Heart left ventricle (tissue), 13 donors: ENCODE measurements around the gene FADS3.

Source experiments
- CTCF ChIP-seq, 12 donors: fragments of 200-600 bp; sonication (generic) in 4 of 12; IDR thresholded peaks; one replicate each; pipeline versions ENCODE4 v1.5.0 to v1.8.0; 2018 to 2022; ENCODE audit warnings: antibody characterized with exemption in 12 of 12, mild to moderate bottlenecking in 5 of 12
- POLR2A ChIP-seq, 2 donors: fragments of 450-650 bp; IDR thresholded peaks; one replicate each; pipeline ENCODE4 v1.6.1; 2017; ENCODE audit warnings: antibody characterized with exemption in 2 of 2, mild to moderate bottlenecking in 2 of 2, moderate library complexity in 2 of 2
- donor health status: ischemic (EF 13 %, LVEDD 7.1; RV severe dilation, severe dysfunction).
- donor health status: DM: no; HTN: yes; CAD: no.
- donor health status: DM: no; HTN: no; CAD: no.
- donor health status: ischemic (EF 25% LVEDD 6.9; RV normal size, moderate dysfunction).
- donor health status: ischemic (EF 25% LVEDD 5.7; RV mildly dilated, moderate dysfunction).
- donor health status: ischemic (EF 35%, LVEDD 5.7; RV mildly dilated, moderate dysfunction).
- donor health status: nonischemic (EF 11% LVEDD 7.7; RV severe dilation, severe dysfunction).
- donor health status: DM: yes; HTN: yes; CAD: no.
- donor health status: PGD.
- donor health status: ischemic (EF 29% LVEDD 5.4; RV normal size, mild dysfunction).
- donor health status: nonischemic (EF 23%, LVEDD 6.1; RV moderate dilation, normal function).

GRCh38 chr11:61862714-61863547, 28.4 kb downstream of the FADS3 start:
- TF ChIP-seq CTCF (IDR thresholded peaks at IDR 0.05) (no peak), POLR2A (IDR thresholded peaks at IDR 0.05) (no peak)
